Mesenchymal stem cell (in vitro differentiated cells and primary cell): ENCODE data around the gene RABL6.
"Not testable (repeated sequence)": the region's sequence is repeated elsewhere in the genome, so short reads cannot be mapped to it uniquely, and the experiment has no call there.

ENCODE experiments used
- DNase-seq: peaks from one replicate; pipeline ENCODE4 v3.0.0-alpha.2; 2013
- H2AFZ ChIP-seq: one replicate; pipeline ENCODE4 v1.6.1; 2013; ENCODE audit warnings: low read depth, mild to moderate bottlenecking, control low read depth, inconsistent platforms, low read length, moderate library complexity
- H2AK5ac ChIP-seq: 2 replicates; pipeline ENCODE4 v1.6.1; 2013; ENCODE audit warnings: low read length, moderate library complexity, mild to moderate bottlenecking, inconsistent platforms; ENCODE audit not compliant: severe bottlenecking
- H2BK120ac ChIP-seq: one replicate; pipeline ENCODE4 v1.6.1; 2013; ENCODE audit warnings: low read depth, mild to moderate bottlenecking, inconsistent platforms, low read length, moderate library complexity
- H2BK12ac ChIP-seq, 2 experiments: one replicate each; pipeline ENCODE4 v1.6.1; 2013; ENCODE audit warnings: inconsistent platforms in 2 of 2, low read length in 2 of 2, mild to moderate bottlenecking in 2 of 2, moderate library complexity in 2 of 2, control low read depth in 1 of 2
- H2BK15ac ChIP-seq: one replicate; pipeline ENCODE4 v1.6.1; 2013; ENCODE audit warnings: mild to moderate bottlenecking, low read depth, inconsistent platforms; ENCODE audit not compliant: poor library complexity, severe bottlenecking
- H2BK5ac ChIP-seq: 2 replicates; pipeline ENCODE4 v1.6.1; 2013; ENCODE audit warnings: low read depth, mild to moderate bottlenecking, low read length, control low read depth, inconsistent platforms; ENCODE audit not compliant: poor library complexity, severe bottlenecking
- H3K14ac ChIP-seq, 2 experiments: one replicate each; pipeline ENCODE4 v1.6.1; 2013; ENCODE audit warnings: inconsistent platforms in 2 of 2, low read length in 2 of 2, control low read depth in 1 of 2, mild to moderate bottlenecking in 1 of 2, moderate library complexity in 1 of 2
- H3K18ac ChIP-seq, 2 experiments: one replicate each; pipeline ENCODE4 v1.6.1; 2013; ENCODE audit warnings: inconsistent platforms in 2 of 2, low read length in 2 of 2, control low read depth in 1 of 2, low read depth in 1 of 2, mild to moderate bottlenecking in 1 of 2
- H3K23ac ChIP-seq, 2 experiments: one replicate each; pipeline ENCODE4 v1.6.1; 2013; ENCODE audit warnings: inconsistent platforms in 2 of 2, low read length in 2 of 2, mild to moderate bottlenecking in 2 of 2, moderate library complexity in 2 of 2, control low read depth in 1 of 2
- H3K27ac ChIP-seq: 2 replicates; pipeline ENCODE4 v1.5.1; 2013; ENCODE audit warnings: mild to moderate bottlenecking, moderate library complexity, low read length, control low read depth, inconsistent platforms; ENCODE audit not compliant: poor library complexity, severe bottlenecking
- H3K27me3 ChIP-seq, 2 experiments: 2 replicates each; pipeline versions ENCODE4 v1.6.1 to v1.7.0; 2013; ENCODE audit warnings: low read length in 2 of 2, mild to moderate bottlenecking in 2 of 2, moderate library complexity in 2 of 2, control low read depth in 1 of 2, inconsistent platforms in 1 of 2; ENCODE audit not compliant: control insufficient read depth in 1 of 2, insufficient read depth in 1 of 2
- H3K36me3 ChIP-seq, 2 experiments: 2 replicates each; pipeline versions ENCODE4 v1.6.1 to v1.7.0; 2013; ENCODE audit warnings: low read length in 2 of 2, control low read depth in 1 of 2, inconsistent platforms in 1 of 2, low read depth in 1 of 2, mild to moderate bottlenecking in 1 of 2; ENCODE audit not compliant: insufficient read depth in 2 of 2, control insufficient read depth in 1 of 2
- H3K4ac ChIP-seq, 2 experiments: one replicate each; pipeline ENCODE4 v1.6.1; 2013; ENCODE audit warnings: inconsistent platforms in 2 of 2, low read length in 2 of 2, mild to moderate bottlenecking in 2 of 2, moderate library complexity in 2 of 2, control low read depth in 1 of 2, low read depth in 1 of 2
- H3K4me1 ChIP-seq: 2 replicates; pipeline ENCODE4 v1.6.1; 2013; ENCODE audit warnings: low read depth, low read length, control low read depth; ENCODE audit not compliant: control insufficient read depth, insufficient read depth
- H3K4me2 ChIP-seq: 2 replicates; pipeline ENCODE4 v1.6.1; 2013; ENCODE audit warnings: low read length, mild to moderate bottlenecking, inconsistent platforms; ENCODE audit not compliant: poor library complexity, severe bottlenecking
- H3K4me3 ChIP-seq, 2 experiments: 2 replicates each; pipeline versions ENCODE4 v1.5.1 to v1.7.0; 2013; ENCODE audit warnings: low read length in 2 of 2, mild to moderate bottlenecking in 2 of 2, control low read depth in 1 of 2, low read depth in 1 of 2; ENCODE audit not compliant: insufficient read depth in 1 of 2
- H3K79me1 ChIP-seq: replicated peaks from 2 replicates; pipeline ENCODE4 v1.6.1; 2013; ENCODE audit warnings: mild to moderate bottlenecking, control low read depth, low read length, inconsistent platforms; ENCODE audit not compliant: poor library complexity, severe bottlenecking
- H3K9ac ChIP-seq: 2 replicates; pipeline ENCODE4 v1.7.0; 2013; ENCODE audit warnings: mild to moderate bottlenecking, low read length, moderate library complexity
- H3K9me3 ChIP-seq: 2 replicates; pipeline ENCODE4 v1.7.0; 2013; ENCODE audit warnings: mild to moderate bottlenecking, low read length; ENCODE audit not compliant: control insufficient read depth
- H4K8ac ChIP-seq: one replicate; pipeline ENCODE4 v1.6.1; 2013; ENCODE audit warnings: inconsistent platforms, mild to moderate bottlenecking, low read length, moderate library complexity
- H4K91ac ChIP-seq: one replicate; pipeline ENCODE4 v1.6.1; 2013; ENCODE audit warnings: mild to moderate bottlenecking, low read length, inconsistent platforms
- WGBS: methylation state at CpG from one replicate; pipeline ENCODE4 v1.1.7; 2013; ENCODE audit warnings: mixed read lengths; 5-methylcytosine and 5-hydroxymethylcytosine counted together

The RABL6 gene

DNA sequence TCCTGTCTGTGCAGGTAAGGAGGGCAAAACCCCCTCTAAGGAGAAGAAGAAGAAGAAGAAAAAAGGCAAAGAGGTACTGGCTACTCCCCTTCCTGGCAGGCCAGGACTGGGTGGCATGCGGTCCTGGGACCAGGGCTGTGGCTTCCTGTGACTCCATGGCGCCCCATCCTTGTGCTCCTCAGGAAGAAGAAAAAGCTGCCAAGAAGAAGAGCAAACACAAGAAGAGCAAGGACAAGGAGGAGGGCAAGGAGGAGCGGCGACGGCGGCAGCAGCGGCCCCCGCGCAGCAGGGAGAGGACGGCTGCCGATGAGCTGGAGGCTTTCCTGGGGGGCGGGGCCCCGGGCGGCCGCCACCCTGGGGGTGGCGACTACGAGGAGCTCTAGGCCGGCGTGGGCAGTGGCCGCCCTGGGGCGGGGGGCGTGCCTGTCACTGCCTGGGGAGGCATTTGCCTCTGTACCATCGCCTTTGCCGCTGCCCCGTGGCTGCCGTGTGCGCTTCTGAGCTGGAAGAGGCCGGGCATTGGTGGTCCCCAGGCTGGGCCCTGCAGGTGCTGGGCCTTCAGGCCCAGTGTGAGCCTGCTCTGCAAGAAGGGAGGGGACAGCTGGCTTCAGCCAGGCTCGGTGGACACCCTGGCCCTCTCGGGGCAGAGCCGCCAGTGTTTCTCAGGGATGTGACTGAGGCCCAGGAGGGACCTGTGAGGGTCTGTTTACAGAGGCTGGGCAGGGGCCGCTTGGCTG, 32.6 kb downstream of the RABL6 start:
- Histone ChIP-seq H2BK12ac (no peak overlapping the region), H4K8ac (no peak overlapping the region), H3K9me3 (no peaks in the 10 kb centered on the region), H2AFZ (no peak overlapping the region), H2BK120ac (no peak overlapping the region), H3K27ac (peak overlapping the region; percentile 83), H3K79me1 (peaks cover 4% of the 10 kb centered on the region), H2BK5ac (no peak overlapping the region), H3K9ac (no peak overlapping the region), H2AK5ac (peak overlapping the region; percentile 23), H4K91ac (no peak overlapping the region), H3K14ac (no peak overlapping the region), H3K23ac (no peak overlapping the region), H3K4me2 (no peak overlapping the region), H3K4me3 (no peak overlapping the region), H3K18ac (peak overlapping the region in 1 of 2 experiments; percentile 18), H3K4me1 (peaks cover 45% of the 10 kb centered on the region), H3K27me3 (peaks cover 0 to 7% of the 10 kb centered on the region in 2 experiments), H3K4ac (no peak overlapping the region), H2BK15ac (no peak overlapping the region), H3K36me3 (peaks cover 12 to 64% of the 10 kb centered on the region in 2 experiments)
- no peak for DNase-seq
- 85% methylated on average over 32 of the region's 32 CpGs for WGBS

DNA sequence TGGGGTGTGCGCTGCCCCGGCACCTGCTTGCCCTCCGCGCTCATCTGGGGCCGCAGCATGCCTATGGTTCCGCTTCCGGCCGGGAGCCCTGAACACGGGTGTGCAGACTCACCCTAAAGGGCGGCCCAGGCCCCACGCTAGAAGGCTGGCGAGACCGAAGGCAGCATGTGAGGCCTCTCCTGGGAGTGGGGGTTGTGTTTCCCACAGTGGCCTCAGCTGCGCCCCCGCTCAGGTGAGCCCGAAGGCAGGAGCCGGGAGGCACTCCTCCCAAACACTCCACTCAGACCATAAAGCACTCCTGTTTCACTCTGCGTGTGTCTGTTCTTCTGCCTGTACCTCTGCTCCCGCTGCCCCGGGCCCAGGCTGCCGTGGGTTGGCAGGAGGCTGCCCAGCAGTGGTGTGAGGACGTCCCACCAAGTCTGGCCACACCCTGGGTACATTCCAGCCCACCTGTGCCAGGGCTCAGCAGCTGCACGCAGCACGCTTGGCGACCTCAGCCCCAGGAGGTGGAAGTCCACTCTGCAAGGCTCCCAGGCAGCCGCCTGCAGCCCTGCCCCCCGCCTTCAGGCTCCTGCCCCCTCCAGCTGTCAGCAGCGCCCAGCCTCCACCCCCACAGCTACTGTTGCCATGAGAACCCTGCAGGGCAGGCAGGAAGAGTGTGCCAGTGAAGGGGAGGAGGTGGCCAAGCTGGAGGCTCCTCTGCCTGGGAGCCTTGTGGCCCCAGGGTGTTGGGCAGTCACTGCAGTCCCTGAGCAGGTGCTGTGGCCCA, 33.3 kb downstream of the RABL6 start:
- Histone ChIP-seq H3K9ac (no peak overlapping the region), H2BK120ac (no peak overlapping the region), H3K9me3 (no peaks in the 10 kb centered on the region), H2BK12ac (peak overlapping the region in 1 of 2 experiments; percentile 90), H3K36me3 (peaks cover 12 to 64% of the 10 kb centered on the region in 2 experiments), H3K4ac (no peak overlapping the region), H3K14ac (peak overlapping the region in 1 of 2 experiments; percentile 26), H3K79me1 (peaks cover 2% of the 10 kb centered on the region), H2AFZ (no peak overlapping the region), H3K27ac (peak overlapping the region; percentile 89), H4K91ac (peak overlapping the region; percentile 70), H4K8ac (peak overlapping the region; percentile 82), H2BK5ac (no peak overlapping the region), H2AK5ac (no peak overlapping the region), H3K18ac (peak overlapping the region; percentile 74 to 83), H2BK15ac (peak overlapping the region; percentile 44), H3K4me2 (peak overlapping the region; percentile 60), H3K4me1 (peaks cover 45% of the 10 kb centered on the region), H3K4me3 (no peak overlapping the region), H3K27me3 (peaks cover 0 to 13% of the 10 kb centered on the region in 2 experiments), H3K23ac (no peak overlapping the region)
- peak; percentile 79 for DNase-seq
- WGBS, result 69% methylated on average over 25 of the region's 28 CpGs

- peak overlapping the region; percentile 52 for H4K8ac ChIP-seq
- H2BK120ac ChIP-seq, result peak overlapping the region; percentile 7
- H4K91ac ChIP-seq, result peak overlapping the region; percentile 70
- peak overlapping the region; percentile 60 for H3K4me2 ChIP-seq
- H3K23ac ChIP-seq, H2AFZ ChIP-seq, H3K79me1 ChIP-seq, H3K9me3 ChIP-seq, DNase-seq, H2BK5ac ChIP-seq, H3K9ac ChIP-seq: not testable (repeated sequence)
- peak overlapping the region; percentile 74 to 83 for H3K18ac ChIP-seq
- peak overlapping the region; percentile 89 for H3K27ac ChIP-seq
- H3K4ac ChIP-seq, result peak overlapping the region; percentile 73
- H3K4me3 ChIP-seq, result peak overlapping the region in 1 of 2 experiments; percentile 79
- peaks cover 10 to 65% of the 10 kb centered on the region in 2 experiments for H3K36me3 ChIP-seq
- 72% methylated on average over 16 of the region's 16 CpGs for WGBS
- H3K27me3 ChIP-seq, result peaks cover 0 to 19% of the 10 kb centered on the region in 2 experiments
- H2BK15ac ChIP-seq, result peak overlapping the region; percentile 44
- H3K4me1 ChIP-seq, result peaks cover 51% of the 10 kb centered on the region
- H3K14ac ChIP-seq, result peak overlapping the region in 1 of 2 experiments; percentile 26
- peak overlapping the region in 1 of 2 experiments; percentile 90 for H2BK12ac ChIP-seq
- peak overlapping the region; percentile 95 for H2AK5ac ChIP-seq
Observed at GRCh38 chr9:136841646-136842379, 34.1 kb downstream of the RABL6 start.
